HEK293 (cell line): ENCODE data around the gene FBN2.

ENCODE experiments used
- CTCF ChIA-PET: fragments of 350-600 bp; formaldehyde crosslinking; extraction: SDS; loops from one replicate; lab custom pipeline; 2021; ENCODE audit warnings: antibody characterized with exemption; lab: Yijun Ruan, JAX
- POLR2A ChIA-PET: fragments of 300-600 bp; formaldehyde crosslinking; extraction: SDS; loops from one replicate; lab custom pipeline; 2020; ENCODE audit warnings: antibody characterized with exemption, inconsistent platforms; lab: Yijun Ruan, JAX
- H3K27ac ChIP-seq: fragments of 200-500 bp; sonication (Bioruptor generic); 2 replicates; pipeline ENCODE4 v1.5.1; 2014; ENCODE audit warnings: low read depth, low read length, control low read depth, inconsistent platforms; ENCODE audit errors: extremely low read depth
- H3K36me3 ChIP-seq, 2 experiments: fragments of 200-500 bp in 1 of 2; sonication (Bioruptor generic) in 1 of 2; 1 replicate in 1 of 2; 2 replicates in 1 of 2; pipeline ENCODE4 v1.5.1; 2014 to 2017; ENCODE audit warnings: inconsistent platforms in 2 of 2, low read length in 2 of 2; ENCODE audit not compliant: control insufficient read depth in 2 of 2, insufficient read depth in 1 of 2
- H3K4me1 ChIP-seq: fragments of 200-500 bp; sonication (Bioruptor generic); 2 replicates; pipeline ENCODE4 v1.5.1; 2014; ENCODE audit warnings: mild to moderate bottlenecking, low read length, inconsistent platforms; ENCODE audit not compliant: control insufficient read depth, insufficient read depth
- H3K4me3 ChIP-seq: 2 replicates; pipeline ENCODE4 v1.5.1; 2011; ENCODE audit warnings: low read depth, mild to moderate bottlenecking, control low read depth, low read length, moderate library complexity
- H3K9me3 ChIP-seq: fragments of 200-500 bp; sonication (Bioruptor generic); 2 replicates; pipeline ENCODE4 v1.5.1; 2014; ENCODE audit warnings: low read depth, low read length, inconsistent platforms; ENCODE audit not compliant: control insufficient read depth, insufficient read depth
- FEZF1 ChIP-seq: fragments of 450-650 bp; formaldehyde crosslinking; IDR thresholded peaks from 2 replicates; pipeline ENCODE4 v1.5.1; 2016; ENCODE audit warnings: missing biosample characterization, missing genetic modification characterization
- GLI2 ChIP-seq: fragments of 450-650 bp; formaldehyde crosslinking; IDR thresholded peaks from 2 replicates; pipeline ENCODE4; 2017; ENCODE audit warnings: missing biosample characterization, missing genetic modification characterization, low read depth, borderline replicate concordance
- ZFP3 ChIP-seq: fragments of 450-650 bp; formaldehyde crosslinking; IDR thresholded peaks from 2 replicates; pipeline ENCODE4 v1.5.1; 2016; ENCODE audit warnings: low read depth, missing biosample characterization, missing genetic modification characterization
- ZNF112 ChIP-seq: fragments of 450-650 bp; formaldehyde crosslinking; IDR thresholded peaks from 2 replicates; pipeline ENCODE4 v1.5.0; 2017; ENCODE audit warnings: missing biosample characterization, missing genetic modification characterization
- ZNF133 ChIP-seq: fragments of 450-650 bp; formaldehyde crosslinking; IDR thresholded peaks from 2 replicates; pipeline ENCODE4 v1.5.1; 2016; ENCODE audit warnings: missing biosample characterization, missing genetic modification characterization
- ZNF184 ChIP-seq: fragments of 450-650 bp; IDR thresholded peaks from 2 replicates; pipeline ENCODE4 v1.5.1; 2018; ENCODE audit warnings: missing biosample characterization, mild to moderate bottlenecking, missing genetic modification characterization
- ZNF292 ChIP-seq: fragments of 450-650 bp; formaldehyde crosslinking; IDR thresholded peaks from 2 replicates; pipeline ENCODE4 v1.5.1; 2016; ENCODE audit warnings: low read depth, missing biosample characterization, missing genetic modification characterization, borderline replicate concordance
- ZNF341 ChIP-seq: fragments of 450-650 bp; formaldehyde crosslinking; IDR thresholded peaks from 2 replicates; pipeline ENCODE4; 2016; ENCODE audit warnings: low read depth, missing biosample characterization, missing genetic modification characterization
- ZNF423 ChIP-seq: fragments of 450-650 bp; formaldehyde crosslinking; IDR thresholded peaks from 2 replicates; pipeline ENCODE4 v1.5.1; 2016; ENCODE audit warnings: missing biosample characterization, missing genetic modification characterization
- ZNF510 ChIP-seq: fragments of 450-650 bp; formaldehyde crosslinking; IDR thresholded peaks from 2 replicates; pipeline ENCODE4 v1.5.1; 2018; ENCODE audit warnings: mild to moderate bottlenecking, missing genetic modification characterization, missing biosample characterization; ENCODE audit not compliant: insufficient replicate concordance
- ZNF548 ChIP-seq: fragments of 450-650 bp; formaldehyde crosslinking; IDR thresholded peaks from 2 replicates; pipeline ENCODE4 v1.5.1; 2016; ENCODE audit warnings: missing biosample characterization, missing genetic modification characterization
- ZNF558 ChIP-seq: fragments of 450-650 bp; formaldehyde crosslinking; IDR thresholded peaks from 2 replicates; pipeline ENCODE4 v1.5.1; 2016; ENCODE audit warnings: missing biosample characterization, missing genetic modification characterization
- ZNF610 ChIP-seq: fragments of 450-650 bp; formaldehyde crosslinking; IDR thresholded peaks from 2 replicates; pipeline ENCODE4 v1.5.1; 2016; ENCODE audit warnings: missing biosample characterization, missing genetic modification characterization, borderline replicate concordance
- ZNF621 ChIP-seq: fragments of 450-650 bp; formaldehyde crosslinking; IDR thresholded peaks from 2 replicates; pipeline ENCODE4 v1.5.1; 2017; ENCODE audit warnings: missing biosample characterization, missing genetic modification characterization
- ZNF658 ChIP-seq: fragments of 450-650 bp; formaldehyde crosslinking; IDR thresholded peaks from 2 replicates; pipeline ENCODE4; 2016; ENCODE audit warnings: missing biosample characterization, missing genetic modification characterization
- ZNF792 ChIP-seq: fragments of 450-650 bp; formaldehyde crosslinking; IDR thresholded peaks from 2 replicates; pipeline ENCODE4 v1.5.1; 2016; ENCODE audit warnings: missing biosample characterization, missing genetic modification characterization
- TF ChIP-seq, protein P1 (sequence below): fragments of 450-650 bp; IDR thresholded peaks from 2 replicates; pipeline ENCODE4 v1.5.1; 2018; ENCODE audit warnings: missing biosample characterization, missing genetic modification characterization
- TF ChIP-seq, protein P2 (sequence below): fragments of 450-650 bp; formaldehyde crosslinking; IDR thresholded peaks from 2 replicates; pipeline ENCODE4 v1.5.1; 2017; ENCODE audit warnings: missing biosample characterization, missing genetic modification characterization
- TF ChIP-seq, protein P3 (sequence below): fragments of 450-650 bp; formaldehyde crosslinking; IDR thresholded peaks from 2 replicates; pipeline ENCODE4 v1.5.0; 2017; ENCODE audit warnings: missing biosample characterization, missing genetic modification characterization, borderline replicate concordance
- TF ChIP-seq, protein P4 (sequence below): fragments of 450-650 bp; formaldehyde crosslinking; IDR thresholded peaks from 2 replicates; pipeline ENCODE4; 2016; ENCODE audit warnings: missing biosample characterization, missing genetic modification characterization
- TF ChIP-seq, protein P5 (sequence below): fragments of 450-650 bp; formaldehyde crosslinking; IDR thresholded peaks from 2 replicates; pipeline ENCODE4 v1.5.1; 2017; ENCODE audit warnings: missing biosample characterization, missing genetic modification characterization
- TF ChIP-seq, protein P6 (sequence below): fragments of 450-650 bp; formaldehyde crosslinking; IDR thresholded peaks from 2 replicates; pipeline ENCODE4 v1.5.1; 2016; ENCODE audit warnings: missing biosample characterization, missing genetic modification characterization
- TF ChIP-seq, protein P7 (sequence below): sonication (generic); formaldehyde crosslinking; IDR thresholded peaks from 2 replicates; pipeline ENCODE4 v1.8.1; 2022; ENCODE audit warnings: mild to moderate bottlenecking, moderate library complexity, missing genetic modification reagents

FBN2 gene

DNA sequence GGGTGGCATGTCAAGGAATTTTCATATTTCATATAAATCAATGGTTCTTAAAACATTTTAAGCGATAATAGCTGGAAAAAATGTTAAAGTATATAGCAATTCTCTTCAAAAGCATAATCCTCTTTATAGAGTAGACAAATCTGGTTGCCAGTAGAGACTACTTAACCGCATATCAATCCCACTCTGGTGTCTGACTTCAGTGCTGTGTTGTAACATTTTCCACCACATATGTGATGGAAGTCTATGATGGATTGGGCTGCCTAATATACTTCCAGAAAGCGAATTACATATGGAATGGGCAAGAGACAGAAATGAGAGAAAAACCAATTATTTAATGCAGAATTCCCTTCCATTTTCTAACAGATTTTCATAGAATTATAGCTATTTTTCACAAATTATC is 54.3 kb downstream of the FBN2 start:
- peaks cover under 1% of the 10 kb centered on the region for H3K4me1 ChIP-seq
- H3K9me3 ChIP-seq, result no peaks in the 10 kb centered on the region
- no peak overlapping the region for H3K4me3 ChIP-seq
- ChIA-PET POLR2A (no interaction called here), CTCF (interaction anchor here (0.6 kb wide), 1 partner anchor 148 kb away, joined by 4 read pairs; no protein-coding TSS in a partner anchor)
- TF ChIP-seq ZFP3 (tag by site-specific recombination) (no peak), ZNF423 (no peak), ZNF610 (tag by site-specific recombination) (no peak), ZNF510 (tag by site-specific recombination) (no peak), ZNF658 (tag by site-specific recombination) (no peak), ZNF558 (tag by site-specific recombination) (no peak)
- TF ChIP-seq, protein P1, sequence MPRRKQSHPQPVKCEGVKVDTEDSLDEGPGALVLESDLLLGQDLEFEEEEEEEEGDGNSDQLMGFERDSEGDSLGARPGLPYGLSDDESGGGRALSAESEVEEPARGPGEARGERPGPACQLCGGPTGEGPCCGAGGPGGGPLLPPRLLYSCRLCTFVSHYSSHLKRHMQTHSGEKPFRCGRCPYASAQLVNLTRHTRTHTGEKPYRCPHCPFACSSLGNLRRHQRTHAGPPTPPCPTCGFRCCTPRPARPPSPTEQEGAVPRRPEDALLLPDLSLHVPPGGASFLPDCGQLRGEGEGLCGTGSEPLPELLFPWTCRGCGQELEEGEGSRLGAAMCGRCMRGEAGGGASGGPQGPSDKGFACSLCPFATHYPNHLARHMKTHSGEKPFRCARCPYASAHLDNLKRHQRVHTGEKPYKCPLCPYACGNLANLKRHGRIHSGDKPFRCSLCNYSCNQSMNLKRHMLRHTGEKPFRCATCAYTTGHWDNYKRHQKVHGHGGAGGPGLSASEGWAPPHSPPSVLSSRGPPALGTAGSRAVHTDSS, result no peak
- TF ChIP-seq, protein P2, sequence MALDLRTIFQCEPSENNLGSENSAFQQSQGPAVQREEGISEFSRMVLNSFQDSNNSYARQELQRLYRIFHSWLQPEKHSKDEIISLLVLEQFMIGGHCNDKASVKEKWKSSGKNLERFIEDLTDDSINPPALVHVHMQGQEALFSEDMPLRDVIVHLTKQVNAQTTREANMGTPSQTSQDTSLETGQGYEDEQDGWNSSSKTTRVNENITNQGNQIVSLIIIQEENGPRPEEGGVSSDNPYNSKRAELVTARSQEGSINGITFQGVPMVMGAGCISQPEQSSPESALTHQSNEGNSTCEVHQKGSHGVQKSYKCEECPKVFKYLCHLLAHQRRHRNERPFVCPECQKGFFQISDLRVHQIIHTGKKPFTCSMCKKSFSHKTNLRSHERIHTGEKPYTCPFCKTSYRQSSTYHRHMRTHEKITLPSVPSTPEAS (tag by site-specific recombination), result no peak
- H3K36me3 ChIP-seq, result no peaks in the 10 kb centered on the region
- H3K27ac ChIP-seq, result no peak overlapping the region

DNA sequence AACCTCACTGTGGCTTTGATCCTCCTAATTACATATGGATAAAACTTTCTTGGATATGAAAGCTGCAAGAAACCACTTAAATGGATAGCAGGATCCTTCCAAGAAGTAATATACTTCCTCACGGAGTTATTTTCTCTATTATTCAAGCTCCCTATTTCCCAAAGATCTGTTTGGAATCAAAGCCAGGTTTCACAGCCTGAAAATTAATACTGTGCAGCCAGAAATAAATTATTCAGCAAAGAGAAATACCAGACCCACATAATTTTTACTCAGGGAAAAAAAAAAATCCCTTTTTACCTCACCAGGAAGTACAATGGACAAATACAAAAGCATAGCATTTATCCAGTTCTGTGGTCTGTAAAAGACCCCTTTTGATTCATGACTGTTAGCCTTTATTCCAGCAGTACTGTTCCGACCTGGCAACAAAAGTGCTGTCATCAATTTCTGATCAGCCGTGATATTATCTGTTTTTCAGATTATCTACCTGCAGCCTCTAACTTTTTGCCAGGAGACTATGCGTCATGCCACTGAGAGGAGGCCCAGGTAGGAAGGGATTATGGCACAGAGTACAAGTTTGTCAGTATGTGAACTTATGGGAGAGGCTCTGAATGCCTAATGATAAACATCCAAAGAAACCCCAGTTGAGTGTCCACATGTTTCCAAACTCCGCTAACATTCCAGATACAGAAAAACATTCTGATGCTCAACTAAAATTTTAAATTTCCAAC is 57.0 kb downstream of the FBN2 start:
- H3K9me3 ChIP-seq, result no peaks in the 10 kb centered on the region
- H3K27ac ChIP-seq, result no peak overlapping the region
- no peaks in the 10 kb centered on the region for H3K36me3 ChIP-seq
- H3K4me3 ChIP-seq, result no peak overlapping the region
- H3K4me1 ChIP-seq, result peaks cover 9% of the 10 kb centered on the region
- CTCF ChIA-PET, result no interaction called here
- POLR2A ChIA-PET, result no interaction called here
- TF ChIP-seq ZNF112 (tag by site-specific recombination), result no peak
- TF ChIP-seq, protein P3, sequence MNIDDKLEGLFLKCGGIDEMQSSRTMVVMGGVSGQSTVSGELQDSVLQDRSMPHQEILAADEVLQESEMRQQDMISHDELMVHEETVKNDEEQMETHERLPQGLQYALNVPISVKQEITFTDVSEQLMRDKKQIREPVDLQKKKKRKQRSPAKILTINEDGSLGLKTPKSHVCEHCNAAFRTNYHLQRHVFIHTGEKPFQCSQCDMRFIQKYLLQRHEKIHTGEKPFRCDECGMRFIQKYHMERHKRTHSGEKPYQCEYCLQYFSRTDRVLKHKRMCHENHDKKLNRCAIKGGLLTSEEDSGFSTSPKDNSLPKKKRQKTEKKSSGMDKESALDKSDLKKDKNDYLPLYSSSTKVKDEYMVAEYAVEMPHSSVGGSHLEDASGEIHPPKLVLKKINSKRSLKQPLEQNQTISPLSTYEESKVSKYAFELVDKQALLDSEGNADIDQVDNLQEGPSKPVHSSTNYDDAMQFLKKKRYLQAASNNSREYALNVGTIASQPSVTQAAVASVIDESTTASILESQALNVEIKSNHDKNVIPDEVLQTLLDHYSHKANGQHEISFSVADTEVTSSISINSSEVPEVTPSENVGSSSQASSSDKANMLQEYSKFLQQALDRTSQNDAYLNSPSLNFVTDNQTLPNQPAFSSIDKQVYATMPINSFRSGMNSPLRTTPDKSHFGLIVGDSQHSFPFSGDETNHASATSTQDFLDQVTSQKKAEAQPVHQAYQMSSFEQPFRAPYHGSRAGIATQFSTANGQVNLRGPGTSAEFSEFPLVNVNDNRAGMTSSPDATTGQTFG (tag by site-specific recombination), result no peak
- TF ChIP-seq GLI2, result no peak
- TF ChIP-seq FEZF1 (tag by site-specific recombination), result no peak
- TF ChIP-seq ZNF621 (tag by site-specific recombination), result no peak
- TF ChIP-seq ZNF184, result no peak
- no peak for TF ChIP-seq ZNF548
- no peak for TF ChIP-seq ZNF292
- no peak for TF ChIP-seq ZNF792 (tag by site-specific recombination)
- TF ChIP-seq, protein P4, sequence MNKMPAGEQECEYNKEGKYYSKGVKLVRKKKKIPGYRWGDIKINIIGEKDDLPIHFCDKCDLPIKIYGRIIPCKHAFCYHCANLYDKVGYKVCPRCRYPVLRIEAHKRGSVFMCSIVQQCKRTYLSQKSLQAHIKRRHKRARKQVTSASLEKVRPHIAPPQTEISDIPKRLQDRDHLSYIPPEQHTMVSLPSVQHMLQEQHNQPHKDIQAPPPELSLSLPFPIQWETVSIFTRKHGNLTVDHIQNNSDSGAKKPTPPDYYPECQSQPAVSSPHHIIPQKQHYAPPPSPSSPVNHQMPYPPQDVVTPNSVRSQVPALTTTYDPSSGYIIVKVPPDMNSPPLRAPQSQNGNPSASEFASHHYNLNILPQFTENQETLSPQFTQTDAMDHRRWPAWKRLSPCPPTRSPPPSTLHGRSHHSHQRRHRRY (tag by site-specific recombination), result no peak
- TF ChIP-seq, protein P5, sequence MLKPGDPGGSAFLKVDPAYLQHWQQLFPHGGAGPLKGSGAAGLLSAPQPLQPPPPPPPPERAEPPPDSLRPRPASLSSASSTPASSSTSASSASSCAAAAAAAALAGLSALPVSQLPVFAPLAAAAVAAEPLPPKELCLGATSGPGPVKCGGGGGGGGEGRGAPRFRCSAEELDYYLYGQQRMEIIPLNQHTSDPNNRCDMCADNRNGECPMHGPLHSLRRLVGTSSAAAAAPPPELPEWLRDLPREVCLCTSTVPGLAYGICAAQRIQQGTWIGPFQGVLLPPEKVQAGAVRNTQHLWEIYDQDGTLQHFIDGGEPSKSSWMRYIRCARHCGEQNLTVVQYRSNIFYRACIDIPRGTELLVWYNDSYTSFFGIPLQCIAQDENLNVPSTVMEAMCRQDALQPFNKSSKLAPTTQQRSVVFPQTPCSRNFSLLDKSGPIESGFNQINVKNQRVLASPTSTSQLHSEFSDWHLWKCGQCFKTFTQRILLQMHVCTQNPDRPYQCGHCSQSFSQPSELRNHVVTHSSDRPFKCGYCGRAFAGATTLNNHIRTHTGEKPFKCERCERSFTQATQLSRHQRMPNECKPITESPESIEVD, result no peak
- TF ChIP-seq, protein P6, sequence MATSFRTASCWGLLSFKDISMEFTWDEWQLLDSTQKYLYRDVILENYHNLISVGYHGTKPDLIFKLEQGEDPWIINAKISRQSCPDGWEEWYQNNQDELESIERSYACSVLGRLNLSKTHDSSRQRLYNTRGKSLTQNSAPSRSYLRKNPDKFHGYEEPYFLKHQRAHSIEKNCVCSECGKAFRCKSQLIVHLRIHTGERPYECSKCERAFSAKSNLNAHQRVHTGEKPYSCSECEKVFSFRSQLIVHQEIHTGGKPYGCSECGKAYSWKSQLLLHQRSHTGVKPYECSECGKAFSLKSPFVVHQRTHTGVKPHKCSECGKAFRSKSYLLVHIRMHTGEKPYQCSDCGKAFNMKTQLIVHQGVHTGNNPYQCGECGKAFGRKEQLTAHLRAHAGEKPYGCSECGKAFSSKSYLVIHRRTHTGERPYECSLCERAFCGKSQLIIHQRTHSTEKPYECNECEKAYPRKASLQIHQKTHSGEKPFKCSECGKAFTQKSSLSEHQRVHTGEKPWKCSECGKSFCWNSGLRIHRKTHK (tag by site-specific recombination), result no peak
- no peak for TF ChIP-seq ZNF341 (tag by site-specific recombination)
- no peak for TF ChIP-seq ZNF133
- TF ChIP-seq, protein P7, sequence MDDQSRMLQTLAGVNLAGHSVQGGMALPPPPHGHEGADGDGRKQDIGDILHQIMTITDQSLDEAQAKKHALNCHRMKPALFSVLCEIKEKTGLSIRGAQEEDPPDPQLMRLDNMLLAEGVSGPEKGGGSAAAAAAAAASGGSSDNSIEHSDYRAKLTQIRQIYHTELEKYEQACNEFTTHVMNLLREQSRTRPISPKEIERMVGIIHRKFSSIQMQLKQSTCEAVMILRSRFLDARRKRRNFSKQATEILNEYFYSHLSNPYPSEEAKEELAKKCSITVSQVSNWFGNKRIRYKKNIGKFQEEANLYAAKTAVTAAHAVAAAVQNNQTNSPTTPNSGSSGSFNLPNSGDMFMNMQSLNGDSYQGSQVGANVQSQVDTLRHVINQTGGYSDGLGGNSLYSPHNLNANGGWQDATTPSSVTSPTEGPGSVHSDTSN, result no peak
